PC-3 (cell line): ENCODE measurements around the gene ZBTB7C.

Source experiments
- CTCF ChIP-seq: fragments of 300-600 bp; sonication (generic); conservative IDR thresholded peaks from 2 replicates; pipeline ENCODE4 v1.5.1; 2017; ENCODE audit warnings: antibody characterized with exemption, low read depth, mild to moderate bottlenecking, low read length
- EZH2phosphoT487 ChIP-seq: fragments of 300-600 bp; sonication (generic); IDR thresholded peaks from 2 replicates; pipeline ENCODE4 v1.6.1; 2018; ENCODE audit warnings: mild to moderate bottlenecking, antibody characterized with exemption, low read length, borderline replicate concordance

DNA sequence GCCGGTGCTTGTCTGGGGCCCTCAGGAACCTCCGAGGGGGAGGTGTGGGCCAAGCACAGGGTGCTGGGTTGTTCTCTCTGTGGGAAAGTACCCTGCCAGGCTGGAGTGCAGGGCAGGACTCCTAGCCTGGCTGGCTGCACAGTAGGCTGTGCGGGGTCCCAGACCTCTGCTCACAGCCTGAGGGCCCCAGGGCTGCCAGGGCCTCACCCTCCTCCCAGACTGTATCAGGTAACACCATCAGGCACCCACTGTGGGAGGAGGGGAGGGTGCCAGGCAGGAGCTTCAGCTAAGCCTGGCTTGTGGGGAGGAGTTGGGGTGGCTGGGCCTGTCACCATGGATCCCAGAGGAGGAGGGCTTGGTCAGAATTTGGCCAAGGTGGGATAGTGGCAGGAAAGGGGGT lies 266.8 kb downstream of the ZBTB7C start:
- TF ChIP-seq CTCF (no peak), EZH2phosphoT487 (no peak)
